ENCODE measurements around the gene PERCC1. TPM values are rescaled to one million over a fixed set of nuclear protein-coding genes. Genes with fewer than 3 reads are reported as not detected.

Gene PERCC1
- 1 to 10 TPM in 1 of 4 donors, not detected in 3; 1.3 TPM for total RNA-seq

DNA sequence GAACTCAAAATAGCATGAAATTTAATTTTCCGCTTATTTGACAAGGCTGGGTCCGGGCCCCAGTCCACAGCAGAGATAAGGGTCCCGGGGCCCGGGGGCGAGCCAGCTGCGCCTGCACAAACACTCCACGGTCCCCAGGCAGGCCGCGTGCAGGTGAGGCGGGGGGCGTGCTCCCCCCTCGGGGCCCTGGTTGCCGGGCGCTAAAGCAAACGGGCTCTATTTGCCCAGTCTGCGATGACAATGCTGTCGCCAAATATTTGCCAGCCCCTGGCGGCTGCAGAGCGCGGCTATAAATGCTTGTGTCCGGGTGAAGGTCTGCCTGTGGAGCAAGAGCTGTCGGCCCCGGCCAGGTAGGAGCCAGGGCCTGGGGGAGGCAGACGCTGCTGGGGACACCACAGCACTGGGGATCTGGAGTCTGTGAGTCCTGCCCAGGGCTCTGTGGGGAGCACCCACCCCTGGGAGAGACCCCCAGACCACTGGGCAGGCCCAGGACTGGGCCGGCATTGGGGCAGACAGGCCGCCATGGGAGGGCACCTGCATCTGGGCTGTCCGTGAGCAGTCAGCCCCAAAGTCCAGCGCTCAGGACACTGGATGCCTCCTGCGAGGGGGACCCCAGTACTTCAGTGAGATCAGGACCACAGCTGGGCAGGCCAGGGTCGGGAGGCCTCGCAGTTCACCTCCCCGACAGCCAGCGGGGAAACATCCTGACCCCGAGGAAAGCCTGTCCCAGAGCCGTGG is at the start of gene PERCC1:
Gene PERCC1, plus strand, starts transcription at position 320 of the 738 bp plus-strand sequence. CDS start 1,516 bp downstream, outside the sequence.
- no peak within 1 kb of the TSS for H3K4me3 ChIP-seq

GRCh38 chr16:1381612-1382406 is 49.1 kb upstream of the PERCC1 start:
- DNase-seq (ENCODE audit: low spot score in 2 of 2), result no peak
- peaks cover 47% of the 10 kb centered on the region for H3K36me3 ChIP-seq
- H3K9me3 ChIP-seq, result no peaks in the 10 kb centered on the region
- H3K4me3 ChIP-seq, result no peak overlapping the region
- H3K27me3 ChIP-seq, result no peaks in the 10 kb centered on the region
- 85% methylated on average over 8 of the region's 9 CpGs for WGBS
- peaks cover 30% of the 10 kb centered on the region for H3K4me1 ChIP-seq
- H3K27ac ChIP-seq, result no peak overlapping the region
- TF ChIP-seq EP300 (IDR thresholded peaks at IDR 0.05) (no peak), POLR2A (IDR thresholded peaks at IDR 0.05) (no peak), POLR2AphosphoS5 (IDR thresholded peaks at IDR 0.05) (no peak)
- TF ChIP-seq, protein P1, sequence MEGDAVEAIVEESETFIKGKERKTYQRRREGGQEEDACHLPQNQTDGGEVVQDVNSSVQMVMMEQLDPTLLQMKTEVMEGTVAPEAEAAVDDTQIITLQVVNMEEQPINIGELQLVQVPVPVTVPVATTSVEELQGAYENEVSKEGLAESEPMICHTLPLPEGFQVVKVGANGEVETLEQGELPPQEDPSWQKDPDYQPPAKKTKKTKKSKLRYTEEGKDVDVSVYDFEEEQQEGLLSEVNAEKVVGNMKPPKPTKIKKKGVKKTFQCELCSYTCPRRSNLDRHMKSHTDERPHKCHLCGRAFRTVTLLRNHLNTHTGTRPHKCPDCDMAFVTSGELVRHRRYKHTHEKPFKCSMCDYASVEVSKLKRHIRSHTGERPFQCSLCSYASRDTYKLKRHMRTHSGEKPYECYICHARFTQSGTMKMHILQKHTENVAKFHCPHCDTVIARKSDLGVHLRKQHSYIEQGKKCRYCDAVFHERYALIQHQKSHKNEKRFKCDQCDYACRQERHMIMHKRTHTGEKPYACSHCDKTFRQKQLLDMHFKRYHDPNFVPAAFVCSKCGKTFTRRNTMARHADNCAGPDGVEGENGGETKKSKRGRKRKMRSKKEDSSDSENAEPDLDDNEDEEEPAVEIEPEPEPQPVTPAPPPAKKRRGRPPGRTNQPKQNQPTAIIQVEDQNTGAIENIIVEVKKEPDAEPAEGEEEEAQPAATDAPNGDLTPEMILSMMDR (IDR thresholded peaks at IDR 0.05), result no peak

More for the DNA sequence above, at the start of gene PERCC1:
- 80% methylated on average over 5 of the region's 35 CpGs for WGBS
- no peak for DNase-seq (ENCODE audit: low spot score in 2 of 2)
- Histone ChIP-seq H3K36me3 (no peaks in the 10 kb centered on the region), H3K27me3 (no peaks in the 10 kb centered on the region), H3K9me3 (no peaks in the 10 kb centered on the region), H3K27ac (no peak within 1 kb of the TSS), H3K4me1 (peaks cover 11% of the 10 kb centered on the region)
- TF ChIP-seq, protein P1 (IDR thresholded peaks at IDR 0.05), result no peak
- no peak for TF ChIP-seq POLR2AphosphoS5 (IDR thresholded peaks at IDR 0.05)
- TF ChIP-seq POLR2A (IDR thresholded peaks at IDR 0.05), result no peak
- TF ChIP-seq EP300 (IDR thresholded peaks at IDR 0.05), result no peak

GRCh38 chr16:1383556-1383955 is 47.3 kb upstream of the PERCC1 start:
- Histone ChIP-seq H3K4me1 (peaks cover 16% of the 10 kb centered on the region), H3K36me3 (peaks cover 61% of the 10 kb centered on the region)

GRCh38 chr16:1385232-1385631 is 45.6 kb upstream of the PERCC1 start:
- no peak overlapping the region for H3K27ac ChIP-seq
- DNase-seq (ENCODE audit: low spot score in 2 of 2), result no peak
- WGBS, result 95% methylated on average over 28 of the region's 39 CpGs
- TF ChIP-seq, protein P1 (IDR thresholded peaks at IDR 0.05), result no peak
- TF ChIP-seq POLR2AphosphoS5 (IDR thresholded peaks at IDR 0.05) (no peak), POLR2A (IDR thresholded peaks at IDR 0.05) (no peak), EP300 (IDR thresholded peaks at IDR 0.05) (no peak)
- H3K36me3 ChIP-seq, result peaks cover 77% of the 10 kb centered on the region
- no peaks in the 10 kb centered on the region for H3K9me3 ChIP-seq
- H3K4me1 ChIP-seq, result no peaks in the 10 kb centered on the region
- H3K27me3 ChIP-seq, result no peaks in the 10 kb centered on the region
- no peak overlapping the region for H3K4me3 ChIP-seq

More at GRCh38 chr16:1383556-1383955, 47.3 kb upstream of the PERCC1 start:
- Histone ChIP-seq H3K4me3 (no peak overlapping the region), H3K27ac (no peak overlapping the region), H3K27me3 (no peaks in the 10 kb centered on the region), H3K9me3 (no peaks in the 10 kb centered on the region)
- WGBS, result 89% methylated on average over 10 of the region's 18 CpGs
- TF ChIP-seq, protein P1 (IDR thresholded peaks at IDR 0.05), result no peak
- TF ChIP-seq EP300 (IDR thresholded peaks at IDR 0.05) (no peak), POLR2AphosphoS5 (IDR thresholded peaks at IDR 0.05) (no peak), POLR2A (IDR thresholded peaks at IDR 0.05) (no peak)
- DNase-seq (ENCODE audit: low spot score in 2 of 2), result no peak

DNA sequence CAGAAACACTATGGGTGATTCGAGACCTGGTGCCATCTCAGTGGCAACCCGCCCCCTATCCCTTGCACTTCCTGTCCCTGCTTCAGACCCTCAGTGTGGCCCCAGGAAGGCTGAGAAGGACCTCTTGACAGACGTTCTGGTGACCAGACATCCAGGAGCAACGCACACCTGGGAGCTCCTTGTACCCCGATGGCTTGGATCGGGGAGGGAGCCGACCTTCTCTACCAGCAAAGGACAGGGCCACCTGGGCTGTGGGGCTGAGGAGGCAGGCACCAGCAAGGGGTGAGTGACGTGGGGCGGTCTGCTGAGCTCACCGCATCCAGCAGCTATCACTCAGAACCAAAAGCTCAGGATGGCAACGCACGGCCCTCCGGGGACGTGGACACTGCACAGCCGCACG is 43.5 kb upstream of the PERCC1 start:
- no peak for TF ChIP-seq EP300 (IDR thresholded peaks at IDR 0.05)
- TF ChIP-seq POLR2AphosphoS5 (IDR thresholded peaks at IDR 0.05), result no peak
- TF ChIP-seq, protein P1 (IDR thresholded peaks at IDR 0.05), result no peak
- no peak for TF ChIP-seq POLR2A (IDR thresholded peaks at IDR 0.05)
- WGBS, result 93% methylated on average over 6 of the region's 16 CpGs
- peaks cover 84% of the 10 kb centered on the region for H3K36me3 ChIP-seq

More for the DNA sequence above, 43.5 kb upstream of the PERCC1 start:
- DNase-seq (ENCODE audit: low spot score in 2 of 2), result no peak
- Histone ChIP-seq H3K27me3 (no peaks in the 10 kb centered on the region), H3K27ac (no peak overlapping the region), H3K4me1 (no peaks in the 10 kb centered on the region), H3K4me3 (no peak overlapping the region), H3K9me3 (no peaks in the 10 kb centered on the region)

Data from suprapubic skin (tissue), 4 donors.